B cell (primary cell): ENCODE results near the gene MCF2L.

Experiments
- CTCF ChIP-seq: fragments of 200-600 bp; IDR thresholded peaks from one replicate; pipeline ENCODE4 v1.8.0; 2022; ENCODE audit warnings: antibody characterized with exemption, mild to moderate bottlenecking
- EZH2 ChIP-seq: IDR thresholded peaks from 2 replicates; pipeline ENCODE4 v1.6.1; 2012; ENCODE audit warnings: borderline replicate concordance, low read depth, mild to moderate bottlenecking, moderate library complexity, low read length; ENCODE audit not compliant: insufficient read depth, poor library complexity, severe bottlenecking

GRCh38 chr13:112932971-112933370, 36.0 kb upstream of the MCF2L start:
- TF ChIP-seq CTCF, result no peak
- TF ChIP-seq EZH2, result no peak
